OCI-LY7 (cell line): ENCODE data around the gene CD81. TPM values are rescaled to one million over a fixed set of nuclear protein-coding genes. Genes with fewer than 3 reads are reported as not detected.

ENCODE experiments used
- BruUV-seq: library from RNA; stranded (reverse); fragments of 400-500 nt; replicated peaks from 2 replicates; lab custom pipeline; 2021; lab: Mats Ljungman, UMichigan
- CTCF ChIA-PET: fragments of 300-600 bp; sonication (Branson Sonifier 250); formaldehyde crosslinking; loops from one replicate; lab custom pipeline; 2022; ENCODE audit warnings: antibody characterized with exemption; ENCODE audit not compliant: unreplicated experiment; lab: Charles Lee
- POLR2A ChIA-PET: fragments of 300-600 bp; sonication (Branson Sonifier 250); formaldehyde crosslinking; loops from one replicate; lab custom pipeline; 2022; ENCODE audit warnings: antibody characterized with exemption; lab: Charles Lee
- DNase-seq: peaks from one replicate; pipeline ENCODE4 v3.0.0-alpha.2; 2015; ENCODE audit warnings: low spot score
- H2AFZ ChIP-seq: fragments of 200-600 bp; sonication (generic), shearing (Covaris generic); 2 replicates; pipeline ENCODE4 v1.6.1; 2014; ENCODE audit warnings: mild to moderate bottlenecking, antibody characterized with exemption, low read length, moderate library complexity
- H3K27ac ChIP-seq: fragments of 200-600 bp; sonication (generic); 2 replicates; pipeline ENCODE4 v1.5.1; 2014; ENCODE audit warnings: mixed run types, low read depth, mild to moderate bottlenecking, moderate library complexity, low read length, inconsistent platforms; ENCODE audit not compliant: poor library complexity, severe bottlenecking
- H3K36me3 ChIP-seq: fragments of 200-600 bp; sonication (generic); 2 replicates; pipeline ENCODE4 v1.6.1; 2014; ENCODE audit warnings: mild to moderate bottlenecking, antibody characterized with exemption, low read length, moderate library complexity, mixed read lengths; ENCODE audit not compliant: insufficient read depth
- H3K4me1 ChIP-seq: fragments of 200-600 bp; sonication (generic); 2 replicates; pipeline ENCODE4 v1.5.1; 2014; ENCODE audit warnings: mild to moderate bottlenecking, low read length; ENCODE audit not compliant: insufficient read depth, poor library complexity, severe bottlenecking
- H3K4me2 ChIP-seq: fragments of 200-600 bp; sonication (generic); 2 replicates; pipeline ENCODE4 v1.6.1; 2014; ENCODE audit warnings: mild to moderate bottlenecking, low read length
- H3K4me3 ChIP-seq: fragments of 200-600 bp; sonication (generic); 2 replicates; pipeline ENCODE4 v1.5.1; 2014; ENCODE audit warnings: mild to moderate bottlenecking, low read depth, low read length; ENCODE audit not compliant: poor library complexity, severe bottlenecking
- H3K79me2 ChIP-seq: fragments of 200-600 bp; sonication (generic); 2 replicates; pipeline ENCODE4 v1.6.1; 2016; ENCODE audit warnings: low read depth, mild to moderate bottlenecking, low read length, moderate library complexity, mixed read lengths; ENCODE audit not compliant: insufficient read depth
- H3K9me2 ChIP-seq: fragments of 200-600 bp; sonication (generic); 2 replicates; pipeline ENCODE4 v1.6.1; 2016; ENCODE audit warnings: mild to moderate bottlenecking, low read length, mixed read lengths; ENCODE audit not compliant: insufficient read depth
- H3K9me3 ChIP-seq: fragments of 200-600 bp; sonication (generic); 2 replicates; pipeline ENCODE4 v1.6.1; 2014; ENCODE audit warnings: mild to moderate bottlenecking, mixed run types, low read length, mixed read lengths
- H4K20me1 ChIP-seq: fragments of 200-600 bp; sonication (generic); 2 replicates; pipeline ENCODE4 v1.6.1; 2014; ENCODE audit warnings: mild to moderate bottlenecking, antibody characterized with exemption, low read length, moderate library complexity, mixed read lengths; ENCODE audit not compliant: insufficient read depth
- CTCF ChIP-seq: fragments of 200-600 bp; sonication (generic); conservative IDR thresholded peaks from 2 replicates; pipeline ENCODE4 v1.5.1; 2014; ENCODE audit warnings: mild to moderate bottlenecking, antibody characterized with exemption, low read length, moderate library complexity, mixed read lengths
- EZH2phosphoT487 ChIP-seq: fragments of 200-600 bp; sonication (generic); IDR thresholded peaks from 2 replicates; pipeline ENCODE4 v1.6.1; 2018; ENCODE audit warnings: low read depth, borderline replicate concordance, mild to moderate bottlenecking, mixed run types, antibody characterized with exemption, low read length, moderate library complexity, mixed read lengths
- intact Hi-C: fragments of 100-400 bp; cut with micrococcal nuclease; formaldehyde crosslinking; loops from one replicate; pipeline ENCODE4 v1.10.0; 2022; ENCODE audit not compliant: unreplicated experiment
- total RNA-seq, 2 experiments: library from RNA; depleted of rRNA in 1 of 2; stranded (reverse); fragments of >200 nt in 1 of 2; shearing (Covaris generic) in 1 of 2; gene quantifications; 2 replicates each; pipeline ENCODE4 v1.2.3, GENCODE V29; 2014 to 2022

CD81 gene
- total RNA-seq, 2 experiments from 2014 or later, result 290 to 343 TPM

GRCh38 chr11:2366276-2366675 is 10.8 kb upstream of the CD81 start:
- Histone ChIP-seq H3K9me2 (no peaks in the 10 kb centered on the region), H4K20me1 (no peaks in the 10 kb centered on the region), H3K4me2 (no peak overlapping the region), H3K9me3 (no peaks in the 10 kb centered on the region), H3K4me1 (no peaks in the 10 kb centered on the region), H2AFZ (no peak overlapping the region), H3K4me3 (no peak overlapping the region), H3K79me2 (no peaks in the 10 kb centered on the region), H3K27ac (no peak overlapping the region), H3K36me3 (no peaks in the 10 kb centered on the region)
- ChIA-PET CTCF (no interaction called here), POLR2A (interaction anchor here (0.7 kb wide), 1 partner anchor 29 kb away, joined by 3 read pairs; no protein-coding TSS in a partner anchor)
- BruUV-seq, result no TSS peak
- DNase-seq, result no peak
- no peak for TF ChIP-seq EZH2phosphoT487
- no peak for TF ChIP-seq CTCF
- intact Hi-C loops, result no loop called here

GRCh38 chr11:2366733-2367132 is 10.4 kb upstream of the CD81 start:
- Histone ChIP-seq H3K36me3 (no peaks in the 10 kb centered on the region), H3K79me2 (no peaks in the 10 kb centered on the region), H3K27ac (no peak overlapping the region), H3K9me2 (no peaks in the 10 kb centered on the region), H3K4me3 (no peak overlapping the region), H3K4me1 (no peaks in the 10 kb centered on the region), H3K9me3 (no peaks in the 10 kb centered on the region), H3K4me2 (no peak overlapping the region), H2AFZ (no peak overlapping the region), H4K20me1 (no peaks in the 10 kb centered on the region)
- POLR2A ChIA-PET, result interaction anchor here (0.6 kb wide), 1 partner anchor 715 kb away, joined by 3 read pairs; no protein-coding TSS in a partner anchor
- CTCF ChIA-PET, result no interaction called here
- no TSS peak for BruUV-seq
- intact Hi-C loops, result no loop called here
- DNase-seq, result no peak
- TF ChIP-seq CTCF (no peak), EZH2phosphoT487 (no peak)

- Histone ChIP-seq H3K27ac (no peak overlapping the region), H2AFZ (no peak overlapping the region)
- CTCF ChIA-PET, result no interaction called here
Measured at GRCh38 chr11:2367266-2368160, 9.6 kb upstream of the CD81 start.

More at GRCh38 chr11:2367266-2368160, 9.6 kb upstream of the CD81 start:
- POLR2A ChIA-PET, result interaction anchor here (0.6 kb wide), 1 partner anchor 714 kb away, joined by 3 read pairs; no protein-coding TSS in a partner anchor
- intact Hi-C loops, result no loop called here
- Histone ChIP-seq H3K36me3 (no peaks in the 10 kb centered on the region), H4K20me1 (no peaks in the 10 kb centered on the region), H3K79me2 (no peaks in the 10 kb centered on the region), H3K9me2 (no peaks in the 10 kb centered on the region), H3K4me2 (no peak overlapping the region), H3K9me3 (no peaks in the 10 kb centered on the region), H3K4me3 (no peak overlapping the region), H3K4me1 (no peaks in the 10 kb centered on the region)
- no peak for DNase-seq
- no TSS peak for BruUV-seq
- TF ChIP-seq EZH2phosphoT487 (no peak), CTCF (no peak)
